HG02970 (cell line): ENCODE results near the gene CYP3A5.
"Not testable (repeated sequence)": the region's sequence is repeated elsewhere in the genome, so short reads cannot be mapped to it uniquely, and the experiment has no call there.

Experiments
- ATAC-seq: cut with Tn5 transposase; IDR thresholded peaks from one replicate; pipeline ENCODE4 v1.9.1; 2021; ENCODE audit warnings: mild to moderate bottlenecking, moderate library complexity, moderate number of reproducible peaks; ENCODE audit not compliant: unreplicated experiment, low FRiP score

The CYP3A5 gene

GRCh38 chr7:99679400-99680191, at the start of gene CYP3A5:
Gene CYP3A5, minus strand, starts transcription at chr7:99679996. Its CDS starts 100 bp downstream, at chr7:99679896.
- no peak for ATAC-seq

GRCh38 chr7:99728615-99729014, 48.8 kb upstream of the CYP3A5 start:
- ATAC-seq = no peak

- ATAC-seq = not testable (repeated sequence)
Measured at GRCh38 chr7:99723201-99723600, 43.4 kb upstream of the CYP3A5 start.

- ATAC-seq = no peak
Measured at GRCh38 chr7:99720800-99721595, 41.2 kb upstream of the CYP3A5 start.

GRCh38 chr7:99719996-99720769, 40.4 kb upstream of the CYP3A5 start:
- ATAC-seq = no peak

GRCh38 chr7:99713995-99714570, 34.3 kb upstream of the CYP3A5 start:
- ATAC-seq = no peak

GRCh38 chr7:99709838-99710578, 30.2 kb upstream of the CYP3A5 start:
- no peak for ATAC-seq

GRCh38 chr7:99709260-99709659, 29.5 kb upstream of the CYP3A5 start:
- no peak for ATAC-seq

- no peak for ATAC-seq
Measured at GRCh38 chr7:99707096-99707495, 27.3 kb upstream of the CYP3A5 start.

GRCh38 chr7:99699946-99700345, 20.1 kb upstream of the CYP3A5 start:
- no peak for ATAC-seq

GRCh38 chr7:99698867-99699730, 19.3 kb upstream of the CYP3A5 start:
- not testable (repeated sequence) for ATAC-seq

- ATAC-seq = no peak
Measured at GRCh38 chr7:99694912-99695304, 15.1 kb upstream of the CYP3A5 start.

- no peak for ATAC-seq
Measured at GRCh38 chr7:99694201-99694911, 14.6 kb upstream of the CYP3A5 start.

- ATAC-seq = no peak
Measured at GRCh38 chr7:99693427-99694200, 13.8 kb upstream of the CYP3A5 start.

GRCh38 chr7:99693100-99693426, 13.3 kb upstream of the CYP3A5 start:
- ATAC-seq = no peak

GRCh38 chr7:99692563-99692962, 12.8 kb upstream of the CYP3A5 start:
- ATAC-seq = not testable (repeated sequence)

GRCh38 chr7:99691658-99692057, 11.9 kb upstream of the CYP3A5 start:
- ATAC-seq = not testable (repeated sequence)

- not testable (repeated sequence) for ATAC-seq
Measured at GRCh38 chr7:99690918-99691317, 11.1 kb upstream of the CYP3A5 start.
